Nephron (organoid): ENCODE results near the gene TBX2.

Source experiments
- H3K27ac Mint-ChIP-seq, 3 experiments: 2 replicates each; pipeline ENCODE4 v1.8.0; 2020; ENCODE audit warnings: mixed read lengths in 3 of 3, mild to moderate bottlenecking in 2 of 3, moderate library complexity in 1 of 3
- H3K27me3 Mint-ChIP-seq: 2 replicates; pipeline ENCODE4 v1.8.0; 2021; ENCODE audit warnings: low read depth, mild to moderate bottlenecking, moderate library complexity, mixed read lengths
- H3K36me3 Mint-ChIP-seq: 2 replicates; pipeline ENCODE4 v1.8.0; 2020; ENCODE audit warnings: low read depth, mixed read lengths
- H3K4me1 Mint-ChIP-seq: 2 replicates; pipeline ENCODE4 v1.8.0; 2020; ENCODE audit warnings: mixed read lengths
- H3K4me3 Mint-ChIP-seq, 3 experiments: 2 replicates each; pipeline ENCODE4 v1.8.0; 2020; ENCODE audit warnings: mild to moderate bottlenecking in 3 of 3, mixed read lengths in 3 of 3, moderate library complexity in 2 of 3
- H3K9me3 Mint-ChIP-seq: 2 replicates; pipeline ENCODE4 v1.8.0; 2020; ENCODE audit warnings: mixed read lengths
- TF ChIP-seq, protein P1 (sequence below), 3 experiments: fragments of 200-600 bp; sonication (generic); IDR thresholded peaks; one replicate each; pipeline ENCODE4 v1.5.0; 2021; ENCODE audit warnings: antibody characterized with exemption in 3 of 3; ENCODE audit not compliant: unreplicated experiment in 3 of 3

TBX2 gene

DNA sequence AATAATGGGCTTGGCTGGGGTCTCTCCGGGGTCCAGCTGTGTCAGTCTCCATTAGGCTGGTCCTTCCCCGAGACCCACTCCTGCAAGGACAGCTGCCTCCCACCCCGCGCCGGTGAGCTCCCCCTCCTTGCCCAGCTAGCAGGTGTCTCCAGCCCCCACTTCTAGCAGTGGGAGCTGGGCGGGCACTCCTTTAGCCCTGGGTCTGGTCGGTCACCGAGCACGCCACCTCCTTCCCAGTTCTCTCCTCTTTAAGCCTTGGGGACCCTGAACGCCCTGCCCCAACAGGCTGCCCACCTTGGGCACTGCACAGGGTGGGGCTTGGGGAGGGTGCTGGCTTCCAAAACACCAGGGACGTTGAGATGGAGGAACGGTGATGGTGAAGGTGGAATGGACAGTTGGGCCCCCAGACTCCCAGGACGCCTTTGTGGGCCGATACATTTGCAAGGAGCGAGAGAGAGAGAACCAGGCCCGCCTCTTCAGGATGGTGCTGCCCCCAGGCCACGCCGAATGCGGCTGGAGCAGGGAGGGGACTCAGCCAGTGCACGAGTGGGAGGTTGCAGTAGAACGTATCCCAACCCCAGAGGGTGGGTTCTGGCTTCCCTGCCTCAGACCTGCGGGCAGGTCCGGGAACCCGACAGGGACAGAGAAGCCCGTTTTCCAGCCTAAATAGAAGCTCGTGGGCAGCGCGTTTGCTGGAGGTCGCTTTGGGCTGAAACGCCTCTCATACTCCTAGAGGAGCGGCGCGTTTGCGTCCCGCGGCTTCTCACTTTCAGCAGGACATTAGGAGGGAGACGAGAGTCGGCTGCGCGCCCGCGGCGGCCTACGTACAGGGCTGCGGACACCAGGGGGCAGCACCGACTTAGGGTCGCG lies 10.7 kb downstream of the TBX2 start:
- TF ChIP-seq, protein P1, sequence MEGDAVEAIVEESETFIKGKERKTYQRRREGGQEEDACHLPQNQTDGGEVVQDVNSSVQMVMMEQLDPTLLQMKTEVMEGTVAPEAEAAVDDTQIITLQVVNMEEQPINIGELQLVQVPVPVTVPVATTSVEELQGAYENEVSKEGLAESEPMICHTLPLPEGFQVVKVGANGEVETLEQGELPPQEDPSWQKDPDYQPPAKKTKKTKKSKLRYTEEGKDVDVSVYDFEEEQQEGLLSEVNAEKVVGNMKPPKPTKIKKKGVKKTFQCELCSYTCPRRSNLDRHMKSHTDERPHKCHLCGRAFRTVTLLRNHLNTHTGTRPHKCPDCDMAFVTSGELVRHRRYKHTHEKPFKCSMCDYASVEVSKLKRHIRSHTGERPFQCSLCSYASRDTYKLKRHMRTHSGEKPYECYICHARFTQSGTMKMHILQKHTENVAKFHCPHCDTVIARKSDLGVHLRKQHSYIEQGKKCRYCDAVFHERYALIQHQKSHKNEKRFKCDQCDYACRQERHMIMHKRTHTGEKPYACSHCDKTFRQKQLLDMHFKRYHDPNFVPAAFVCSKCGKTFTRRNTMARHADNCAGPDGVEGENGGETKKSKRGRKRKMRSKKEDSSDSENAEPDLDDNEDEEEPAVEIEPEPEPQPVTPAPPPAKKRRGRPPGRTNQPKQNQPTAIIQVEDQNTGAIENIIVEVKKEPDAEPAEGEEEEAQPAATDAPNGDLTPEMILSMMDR (IDR thresholded peaks at IDR 0.05; ENCODE audit: unreplicated experiment in 3 of 3) = peak; percentile 48 to 55 (median 52)
- Mint-ChIP-seq H3K9me3 (no peaks in the 10 kb centered on the region), H3K4me1 (peaks cover 41% of the 10 kb centered on the region)

DNA sequence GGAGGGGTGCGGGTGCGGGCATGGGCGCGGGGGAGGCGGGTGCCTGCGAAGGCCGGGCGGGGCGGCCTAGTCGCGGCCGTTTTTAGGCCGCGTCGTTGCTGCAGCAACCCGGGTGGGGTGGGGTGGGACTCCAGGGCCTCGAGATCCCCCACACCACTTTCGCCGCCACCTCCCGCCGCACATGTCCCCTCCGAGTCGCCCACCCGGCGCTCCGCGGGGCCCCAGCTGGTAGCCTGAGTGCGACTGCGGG lies 11.3 kb downstream of the TBX2 start:
- H3K27me3 Mint-ChIP-seq = peaks cover 59% of the 10 kb centered on the region
- H3K4me1 Mint-ChIP-seq = peaks cover 41% of the 10 kb centered on the region
- H3K27ac Mint-ChIP-seq = peak overlapping the region; percentile 87 to 98 (median 97)
- no peaks in the 10 kb centered on the region for H3K9me3 Mint-ChIP-seq
- TF ChIP-seq, protein P1 (IDR thresholded peaks at IDR 0.05; ENCODE audit: unreplicated experiment in 3 of 3) = peak in 1 of 3 experiments; percentile 30
- H3K36me3 Mint-ChIP-seq = peaks cover 23% of the 10 kb centered on the region
- peak overlapping the region; percentile 81 to 90 (median 88) for H3K4me3 Mint-ChIP-seq

More for the DNA sequence above, 10.7 kb downstream of the TBX2 start:
- peak overlapping the region; percentile 87 to 98 (median 97) for H3K27ac Mint-ChIP-seq
- peaks cover 61% of the 10 kb centered on the region for H3K27me3 Mint-ChIP-seq
- peaks cover 24% of the 10 kb centered on the region for H3K36me3 Mint-ChIP-seq
- H3K4me3 Mint-ChIP-seq = peak overlapping the region; percentile 81 to 90 (median 88)

DNA sequence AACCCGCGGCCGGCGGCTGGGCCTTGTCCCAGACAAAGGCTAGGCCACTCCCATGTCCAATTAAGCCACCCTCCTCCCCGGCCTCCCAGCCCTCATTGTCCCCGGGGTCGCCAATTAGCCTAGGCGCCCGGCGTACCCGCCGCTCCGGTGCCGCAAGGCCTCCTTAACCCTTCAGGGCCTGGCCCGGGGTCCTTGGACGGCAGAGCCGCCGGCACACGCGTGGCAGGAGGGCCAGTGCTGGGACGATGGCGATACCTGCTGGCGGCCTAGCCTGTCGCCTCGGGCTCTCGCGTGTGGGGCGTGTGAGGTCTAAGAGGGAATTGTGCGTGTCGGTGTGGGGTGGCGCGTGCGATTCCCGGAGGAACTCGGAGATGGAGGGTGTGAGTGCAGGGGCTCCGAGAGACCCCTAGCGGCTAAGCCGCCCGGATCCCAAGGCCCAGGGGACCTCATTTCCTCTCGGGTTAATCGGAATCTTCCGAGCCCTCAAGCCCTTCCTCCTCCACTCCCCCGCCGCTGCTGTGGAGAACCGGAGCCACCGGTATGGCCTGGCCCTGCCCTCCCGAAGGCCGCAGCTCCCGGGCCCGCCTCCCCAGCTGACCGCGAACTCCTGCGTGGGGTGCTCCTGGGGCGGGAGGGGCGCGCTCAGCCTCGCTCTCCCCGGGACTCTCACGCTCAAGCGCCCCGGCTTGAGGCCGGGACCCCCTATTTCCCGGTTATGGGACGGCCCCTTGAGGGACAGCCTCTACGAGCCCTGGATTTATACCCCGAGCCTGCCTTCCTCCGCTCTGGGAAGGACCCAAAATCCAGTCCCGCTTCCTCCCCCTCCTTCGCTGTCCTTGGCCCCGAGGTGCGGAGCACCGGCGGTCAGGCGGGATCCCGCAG lies 11.9 kb downstream of the TBX2 start:
- Mint-ChIP-seq H3K4me3 (peak overlapping the region; percentile 80 to 89 (median 87)), H3K27ac (peak overlapping the region; percentile 85 to 94 (median 86)), H3K27me3 (peaks cover 53% of the 10 kb centered on the region)

DNA sequence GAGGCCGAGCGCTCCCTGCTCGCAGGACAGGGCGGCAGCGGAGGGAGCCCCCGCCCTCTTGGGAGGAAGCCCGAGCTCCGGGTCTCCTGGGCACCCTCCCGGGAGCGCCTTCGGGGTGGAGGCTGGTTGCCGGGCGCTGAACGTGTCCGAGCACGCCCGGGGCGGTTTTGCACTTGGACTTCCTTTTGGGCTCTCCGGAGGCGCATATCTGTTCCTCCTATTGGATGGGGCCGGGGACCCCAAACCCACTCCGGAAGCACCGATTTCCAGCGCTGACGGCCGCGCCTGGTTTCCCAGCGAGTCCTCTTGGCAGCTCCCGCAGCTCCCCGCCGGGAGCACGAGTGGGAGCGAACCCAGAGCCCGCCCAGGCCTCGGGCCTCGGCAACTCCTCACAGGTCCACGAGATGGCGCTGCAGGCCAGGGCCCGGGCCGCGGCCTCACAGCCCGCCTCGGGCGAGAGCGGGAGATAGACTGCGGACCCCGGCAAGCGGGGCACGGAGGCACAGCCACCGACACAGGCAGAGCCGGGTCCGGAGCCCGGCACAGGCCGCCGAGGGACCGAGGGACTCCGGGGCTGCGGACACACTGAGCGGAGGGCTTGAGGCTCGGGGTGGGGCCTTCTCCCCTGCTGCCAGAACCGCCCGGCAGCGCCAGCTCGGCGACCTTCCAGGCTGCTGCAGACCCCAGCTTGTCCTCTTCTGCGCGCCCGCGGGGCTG lies 12.7 kb downstream of the TBX2 start:
- H3K27me3 Mint-ChIP-seq = peaks cover 50% of the 10 kb centered on the region
- peak overlapping the region; percentile 80 to 89 (median 87) for H3K4me3 Mint-ChIP-seq
- TF ChIP-seq, protein P1 (IDR thresholded peaks at IDR 0.05; ENCODE audit: unreplicated experiment in 3 of 3) = peak; percentile 97 to 100 (median 99)
- no peaks in the 10 kb centered on the region for H3K9me3 Mint-ChIP-seq
- peaks cover 29% of the 10 kb centered on the region for H3K4me1 Mint-ChIP-seq
- peaks cover 10% of the 10 kb centered on the region for H3K36me3 Mint-ChIP-seq
- peak overlapping the region in 2 of 3 experiments; percentile 26 to 85 for H3K27ac Mint-ChIP-seq

More for the DNA sequence above, 11.9 kb downstream of the TBX2 start:
- peaks cover 36% of the 10 kb centered on the region for H3K4me1 Mint-ChIP-seq
- H3K9me3 Mint-ChIP-seq = no peaks in the 10 kb centered on the region
- TF ChIP-seq, protein P1 (IDR thresholded peaks at IDR 0.05; ENCODE audit: unreplicated experiment in 3 of 3) = peak in 1 of 3 experiments; percentile 25
- peaks cover 18% of the 10 kb centered on the region for H3K36me3 Mint-ChIP-seq

DNA sequence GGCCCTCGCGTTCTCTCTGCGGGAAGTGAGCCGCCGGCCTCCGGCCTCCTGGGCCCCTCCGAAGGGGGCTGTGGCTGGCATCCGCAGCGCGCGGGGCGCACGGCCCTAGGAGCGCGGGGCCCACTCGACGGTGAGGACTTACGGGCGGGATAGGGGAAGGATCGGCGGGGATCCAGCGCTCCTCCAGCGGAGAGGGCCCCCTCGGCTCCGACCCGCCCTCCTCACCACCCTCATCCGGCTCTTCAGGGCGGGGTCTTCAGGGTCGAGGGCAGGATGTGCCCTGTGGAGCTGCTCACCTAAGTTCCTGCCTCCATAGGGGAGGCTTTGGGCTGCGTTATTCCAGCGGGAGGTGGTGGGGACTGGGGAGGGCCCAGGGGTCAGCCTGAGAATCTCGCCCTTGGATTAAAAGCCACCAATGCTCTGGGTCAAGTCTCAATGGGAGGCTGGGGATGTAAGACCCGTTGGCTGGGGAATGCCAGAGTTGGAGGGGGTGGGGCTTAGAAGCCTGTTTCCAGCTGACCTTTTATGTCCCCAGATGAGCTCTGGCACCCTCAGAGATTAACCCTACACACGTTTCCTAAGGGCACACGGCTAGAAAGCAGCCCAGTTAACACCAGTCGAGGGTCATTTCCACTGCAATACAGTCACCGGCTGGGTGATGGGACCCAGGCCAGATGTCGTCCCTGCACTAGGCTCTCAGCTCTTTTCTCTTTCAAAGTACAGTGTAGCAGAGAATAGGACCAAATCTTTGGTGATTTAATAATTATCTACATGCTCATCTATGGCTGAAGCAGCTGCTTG lies 13.4 kb downstream of the TBX2 start:
- Mint-ChIP-seq H3K27ac (peak overlapping the region in 2 of 3 experiments; percentile 77 to 90), H3K36me3 (peaks cover 5% of the 10 kb centered on the region), H3K4me3 (peak overlapping the region; percentile 80 to 87 (median 85)), H3K4me1 (peaks cover 22% of the 10 kb centered on the region), H3K9me3 (no peaks in the 10 kb centered on the region), H3K27me3 (peaks cover 43% of the 10 kb centered on the region)
- TF ChIP-seq, protein P1 (IDR thresholded peaks at IDR 0.05; ENCODE audit: unreplicated experiment in 3 of 3) = no peak
